Esophagus muscularis mucosa (tissue), 4 donors: ENCODE measurements around the gene HOXC11. TPM values are rescaled to one million over a fixed set of nuclear protein-coding genes. Genes with fewer than 3 reads are reported as not detected.
A peak's percentile ranks its signal among the peaks of the same experiment; 100 is the strongest.

Source experiments
- DNase-seq: peaks from one replicate; pipeline ENCODE4 v3.0.0-alpha.2; 2017; ENCODE audit errors: extremely low spot score
- H3K27ac ChIP-seq, 4 donors: fragments of 200-600 bp; sonication (generic); replicated peaks in 1 of 4; 1 replicate in 3 of 4; 2 replicates in 1 of 4; pipeline ENCODE4 v1.5.1; 2016 to 2019; ENCODE audit warnings: mild to moderate bottlenecking in 1 of 4
- H3K27me3 ChIP-seq, 4 donors: fragments of 200-600 bp; sonication (generic); one replicate each; pipeline versions ENCODE4 v1.5.1 to v1.6.0; 2016 to 2019
- H3K36me3 ChIP-seq, 4 donors: fragments of 200-600 bp; sonication (generic); one replicate each; pipeline ENCODE4 v1.5.1; 2016 to 2019
- H3K4me1 ChIP-seq, 4 donors: fragments of 200-600 bp; sonication (generic); one replicate each; pipeline ENCODE4 v1.5.1; 2016 to 2019
- H3K4me3 ChIP-seq, 4 donors: fragments of 200-600 bp; sonication (generic); 1 replicate in 2 of 4; 2 replicates in 2 of 4; pipeline ENCODE4 v1.5.1; 2016 to 2019; ENCODE audit warnings: mild to moderate bottlenecking in 4 of 4, moderate library complexity in 1 of 4
- H3K9me3 ChIP-seq, 4 donors: fragments of 200-600 bp; sonication (generic); 1 replicate in 3 of 4; 2 replicates in 1 of 4; pipeline ENCODE4 v1.5.1; 2016 to 2019
- CTCF ChIP-seq, 3 experiments: fragments of 200-600 bp in 2 of 3; fragments of 450-650 bp in 1 of 3; sonication (generic) in 2 of 3; IDR thresholded peaks; one replicate each; pipeline ENCODE4 v1.5.1; 2017 to 2019; ENCODE audit warnings: antibody characterized with exemption in 3 of 3, mild to moderate bottlenecking in 2 of 3, moderate library complexity in 1 of 3
- EP300 ChIP-seq: sonication (generic); formaldehyde crosslinking; IDR thresholded peaks from one replicate; pipeline ENCODE4 v1.6.1; 2017; ENCODE audit warnings: antibody characterized with exemption
- POLR2A ChIP-seq: fragments of 450-650 bp; IDR thresholded peaks from one replicate; pipeline ENCODE4 v1.6.1; 2017; ENCODE audit warnings: antibody characterized with exemption, moderate library complexity, mild to moderate bottlenecking, low read depth
- POLR2AphosphoS5 ChIP-seq, 2 donors: sonication (generic); formaldehyde crosslinking; IDR thresholded peaks; one replicate each; pipeline ENCODE4 v1.6.1; 2017; ENCODE audit warnings: antibody characterized with exemption in 2 of 2
- WGBS: methylation state at CpG from one replicate; pipeline ENCODE4 v1.1.5; 2018; 5-methylcytosine and 5-hydroxymethylcytosine counted together
- intact Hi-C: fragments of 100-400 bp; cut with DNase I; formaldehyde crosslinking; loops from one replicate; pipeline ENCODE4 v1.15.1; 2023
- total RNA-seq, 4 donors: library from RNA; depleted of rRNA; stranded (reverse); fragments of >200 nt; gene quantifications; one replicate each; pipeline versions ENCODE4 v1.1.0 to v1.2.1, GENCODE V29; 2016

Gene HOXC11
- total RNA-seq, 4 donors from 2014 or later, result not detected

- Histone ChIP-seq H3K4me3 (no peak overlapping the region), H3K9me3 (no peaks in the 10 kb centered on the region), H3K27ac (no peak overlapping the region), H3K36me3 (no peaks in the 10 kb centered on the region), H3K4me1 (peaks cover 25 to 50% (median 31%) of the 10 kb centered on the region in 4 donors), H3K27me3 (peaks cover 12 to 100% (median 97%) of the 10 kb centered on the region in 4 donors)
- TF ChIP-seq CTCF (IDR thresholded peaks at IDR 0.05), result no peak
- TF ChIP-seq POLR2A, result no peak
- TF ChIP-seq EP300, result no peak
- TF ChIP-seq POLR2AphosphoS5 (IDR thresholded peaks at IDR 0.05), result no peak
- intact Hi-C loops, result no loop called here
- 5% methylated on average over 12 of the region's 19 CpGs for WGBS
- no peak for DNase-seq
These were observed 21.0 kb downstream of the HOXC11 start for GRCh38 chr12:53994009-53994263.

GRCh38 chr12:53994264-53995001 is 21.5 kb downstream of the HOXC11 start:
- TF ChIP-seq POLR2A, result no peak
- TF ChIP-seq POLR2AphosphoS5 (IDR thresholded peaks at IDR 0.05), result no peak
- TF ChIP-seq CTCF (IDR thresholded peaks at IDR 0.05), result no peak
- TF ChIP-seq EP300, result no peak
- H3K27me3 ChIP-seq, result peaks cover 12 to 100% (median 97%) of the 10 kb centered on the region in 4 donors
- no peaks in the 10 kb centered on the region for H3K9me3 ChIP-seq
- 13% methylated on average over 19 of the region's 60 CpGs for WGBS
- H3K4me3 ChIP-seq, result peak overlapping the region in 3 of 4 donors; percentile 46 to 61 (median 51)
- H3K4me1 ChIP-seq, result peaks cover 24 to 53% (median 32%) of the 10 kb centered on the region in 4 donors
- no peak for DNase-seq
- intact Hi-C loops, result no loop called here
- no peak overlapping the region for H3K27ac ChIP-seq
- no peaks in the 10 kb centered on the region for H3K36me3 ChIP-seq

GRCh38 chr12:53995002-53995377 is 22.1 kb downstream of the HOXC11 start:
- H3K27ac ChIP-seq, result no peak overlapping the region
- WGBS, result 8% methylated on average over 15 of the region's 17 CpGs
- intact Hi-C loops, result no loop called here
- TF ChIP-seq POLR2AphosphoS5 (IDR thresholded peaks at IDR 0.05) (no peak), POLR2A (no peak), EP300 (no peak), CTCF (IDR thresholded peaks at IDR 0.05) (no peak)
- H3K27me3 ChIP-seq, result peaks cover 12 to 100% (median 98%) of the 10 kb centered on the region in 4 donors
- no peak for DNase-seq
- peak overlapping the region; percentile 46 to 61 (median 52) for H3K4me3 ChIP-seq
- H3K9me3 ChIP-seq, result no peaks in the 10 kb centered on the region
- H3K36me3 ChIP-seq, result no peaks in the 10 kb centered on the region
- H3K4me1 ChIP-seq, result peaks cover 25 to 59% (median 37%) of the 10 kb centered on the region in 4 donors

GRCh38 chr12:53995378-53996239 is 22.7 kb downstream of the HOXC11 start:
- WGBS, result 13% methylated on average over 38 of the region's 48 CpGs
- Histone ChIP-seq H3K4me1 (peaks cover 32 to 61% (median 43%) of the 10 kb centered on the region in 4 donors), H3K9me3 (no peaks in the 10 kb centered on the region), H3K27me3 (peaks cover 18 to 100% (median 99%) of the 10 kb centered on the region in 4 donors), H3K36me3 (no peaks in the 10 kb centered on the region), H3K27ac (no peak overlapping the region), H3K4me3 (peak overlapping the region; percentile 46 to 61 (median 52))
- TF ChIP-seq EP300 (no peak), CTCF (IDR thresholded peaks at IDR 0.05) (peak in 1 of 3 experiments; percentile 6), POLR2A (no peak), POLR2AphosphoS5 (IDR thresholded peaks at IDR 0.05) (peak in 1 of 2 donors; percentile 12)
- intact Hi-C loops, result no loop called here
- no peak for DNase-seq
